Stimulated activated naive CD4-positive, alpha-beta T cell treated with Interleukin-2 at 50 U/mL for 16 hours (primary cell): ENCODE measurements around the gene WDR7.

Experiments used
- DNase-seq: peaks from one replicate; lab custom pipeline; 2025; lab: John Stamatoyannopoulos, UW

WDR7 gene

DNA sequence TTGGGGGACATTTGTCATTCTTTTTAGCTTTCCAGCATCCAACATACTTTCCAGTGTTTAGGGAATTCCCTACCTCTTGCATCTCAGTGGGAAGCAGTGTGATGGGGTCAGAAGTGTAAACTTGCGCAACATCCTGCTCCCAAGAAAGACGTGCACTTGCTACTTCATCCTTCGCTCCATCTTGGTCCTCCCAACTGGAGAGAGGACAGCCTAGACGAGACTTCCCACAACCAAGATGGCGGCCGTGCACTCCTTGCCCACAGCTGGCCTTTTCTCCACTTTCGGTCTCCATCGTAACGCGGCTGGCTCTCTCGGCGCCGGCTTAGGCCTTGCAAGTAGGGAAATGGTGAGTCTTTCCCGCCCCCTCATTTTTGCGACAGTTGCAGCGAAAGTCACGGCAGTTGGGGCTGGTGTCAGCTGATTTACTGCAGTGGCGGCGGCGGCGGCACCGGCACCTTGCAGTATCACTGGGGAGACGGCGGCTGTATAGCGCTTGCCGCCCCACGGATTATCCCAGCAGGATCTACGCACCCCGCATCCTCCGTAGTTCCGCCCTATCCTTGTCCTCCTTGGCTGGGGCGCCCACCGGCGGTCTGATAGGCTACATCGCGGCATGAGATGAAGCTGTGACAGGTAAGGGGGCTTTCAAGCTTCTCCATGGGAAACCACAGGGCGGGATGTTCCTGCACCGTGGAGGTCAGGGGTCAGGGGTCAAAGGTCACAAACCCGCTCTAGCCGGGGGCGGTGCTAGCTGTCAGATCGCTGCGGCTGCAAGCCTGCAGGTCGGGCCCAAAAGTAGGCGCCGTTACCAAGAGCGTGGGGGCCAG is at the start of gene WDR7:
WDR7 (plus strand) TSS at position 416 of the 827 bp plus-strand sequence. CDS start 21,157 bp downstream, outside the sequence.
- DNase-seq: peak; percentile 96

DNA sequence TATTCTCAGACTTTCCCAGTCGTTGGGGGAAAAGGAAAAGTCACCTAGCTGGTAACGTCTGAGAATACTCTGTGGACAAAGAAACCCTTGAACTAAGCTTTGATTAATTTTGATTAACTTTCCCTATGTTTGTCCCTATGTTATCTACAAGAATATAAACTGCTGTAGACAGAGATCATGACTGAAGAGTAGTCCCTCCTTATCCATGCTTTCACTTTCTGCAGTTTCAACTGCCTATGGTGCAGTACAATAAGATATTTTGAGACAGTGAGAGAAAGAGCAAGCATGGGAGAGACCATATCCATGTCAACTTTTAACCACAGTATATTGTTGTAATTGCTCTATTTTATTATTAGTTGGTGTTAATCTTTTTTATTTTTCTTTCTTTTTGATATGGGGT is 44.5 kb upstream of the WDR7 start:
- DNase-seq: no peak

- DNase-seq: no peak
These were observed 35.2 kb upstream of the WDR7 start for GRCh38 chr18:56615738-56616520.

DNA sequence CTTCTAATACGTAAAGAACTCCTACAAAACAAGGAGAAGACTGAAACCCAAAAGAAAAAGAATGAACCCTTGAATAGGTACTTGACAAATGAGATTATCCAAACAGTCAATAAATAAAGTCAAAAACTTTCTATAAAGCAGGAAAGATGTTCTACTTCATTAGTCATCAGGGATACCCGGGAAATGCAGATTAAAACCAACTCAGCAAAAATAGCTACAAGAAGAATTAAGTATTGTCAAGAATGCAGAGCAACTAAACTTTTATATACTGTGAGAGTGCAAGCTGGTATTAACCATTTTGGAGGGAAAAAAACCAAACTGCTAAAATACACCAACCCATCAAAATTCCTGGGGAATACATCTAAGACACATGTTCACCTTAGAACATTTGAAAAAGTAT is 23.2 kb upstream of the WDR7 start:
- no peak for DNase-seq

GRCh38 chr18:56632070-56633022 is 18.8 kb upstream of the WDR7 start:
- DNase-seq: no peak

- DNase-seq: no peak
These were observed 16.2 kb upstream of the WDR7 start for GRCh38 chr18:56635007-56635406.

- DNase-seq: no peak
These were observed 14.0 kb upstream of the WDR7 start for GRCh38 chr18:56637176-56637575.

DNA sequence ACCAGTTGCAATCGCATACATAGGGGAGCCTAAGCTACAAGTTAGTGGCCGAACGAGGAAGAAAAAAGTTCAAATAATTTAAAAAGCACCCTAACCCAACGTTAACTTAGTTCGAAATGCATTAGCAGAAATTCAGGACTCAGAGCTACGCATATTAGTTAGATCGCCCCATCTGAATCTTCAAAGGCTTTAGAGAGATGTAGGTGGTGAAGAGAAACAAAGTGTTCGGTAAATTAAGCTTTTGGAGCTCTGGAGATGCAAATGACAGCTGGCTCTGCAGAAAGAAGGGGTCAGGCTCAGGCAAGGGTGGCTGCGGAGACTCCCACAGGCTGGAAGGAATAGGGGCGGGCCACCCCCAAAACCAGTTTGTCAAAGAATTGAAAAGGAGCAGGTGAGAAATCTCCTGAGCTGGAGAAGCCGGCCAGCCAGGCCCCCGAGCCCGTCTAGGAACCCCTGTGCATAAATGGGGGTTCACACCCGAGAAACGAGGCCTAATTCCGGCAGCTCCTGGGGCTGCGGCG is 13.4 kb upstream of the WDR7 start:
- no peak for DNase-seq

DNA sequence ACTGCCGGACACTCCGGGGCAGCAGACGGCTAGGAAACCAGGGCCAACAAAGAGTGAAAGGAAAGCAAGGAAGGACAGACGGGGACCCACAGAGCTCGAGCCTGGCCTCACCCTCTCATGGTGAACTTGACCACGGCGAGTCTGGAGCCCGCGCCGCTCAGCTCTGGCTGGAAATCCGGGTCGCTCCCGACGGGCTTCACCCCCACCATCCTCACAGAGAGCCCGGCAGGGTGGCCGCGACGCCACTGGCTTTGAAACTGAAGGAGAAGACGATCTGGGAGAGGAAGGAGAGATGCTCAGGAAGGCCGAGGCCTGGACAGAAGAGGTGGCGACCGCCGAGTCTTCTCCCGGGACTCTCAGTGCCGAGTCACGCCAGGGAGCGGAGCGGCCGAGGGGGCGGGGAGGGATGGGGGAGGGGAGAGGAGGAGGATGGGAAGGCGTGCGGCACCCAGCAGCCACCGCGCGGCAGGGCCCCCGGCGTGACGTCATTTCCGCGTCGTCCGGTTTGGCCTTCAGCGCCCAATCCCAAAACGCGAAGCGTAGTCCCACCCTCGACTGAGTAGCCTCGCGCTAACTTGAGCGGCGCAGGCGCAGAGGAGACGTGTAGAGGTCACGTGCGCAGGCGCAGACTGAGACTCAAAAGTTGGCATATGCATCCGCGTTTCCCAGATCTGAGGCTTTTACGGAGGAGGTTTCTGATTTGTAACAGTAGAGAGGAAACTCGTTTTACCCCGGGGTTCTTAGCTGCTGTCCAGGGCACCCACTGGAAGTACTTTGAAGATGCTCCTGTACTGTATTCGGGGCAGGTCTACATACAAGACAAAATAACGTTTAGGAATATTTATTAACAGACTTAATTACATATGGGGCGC is 12.7 kb upstream of the WDR7 start, which contains the start of gene TXNL1:
TXNL1 (minus strand) TSS at position 361 of the 872 bp plus-strand sequence; CDS start at position 209, 152 bp downstream.
- peak; percentile 99 for DNase-seq

GRCh38 chr18:56639104-56639381 is 12.1 kb upstream of the WDR7 start:
- DNase-seq: no peak

- no peak for DNase-seq
These were observed 11.6 kb upstream of the WDR7 start for GRCh38 chr18:56639571-56639970.

GRCh38 chr18:56641714-56642337 is 9.3 kb upstream of the WDR7 start:
- no peak for DNase-seq

GRCh38 chr18:56643381-56643780 is 7.8 kb upstream of the WDR7 start:
- DNase-seq: no peak

- no peak for DNase-seq
These were observed 5.6 kb upstream of the WDR7 start for GRCh38 chr18:56645415-56646016.

DNA sequence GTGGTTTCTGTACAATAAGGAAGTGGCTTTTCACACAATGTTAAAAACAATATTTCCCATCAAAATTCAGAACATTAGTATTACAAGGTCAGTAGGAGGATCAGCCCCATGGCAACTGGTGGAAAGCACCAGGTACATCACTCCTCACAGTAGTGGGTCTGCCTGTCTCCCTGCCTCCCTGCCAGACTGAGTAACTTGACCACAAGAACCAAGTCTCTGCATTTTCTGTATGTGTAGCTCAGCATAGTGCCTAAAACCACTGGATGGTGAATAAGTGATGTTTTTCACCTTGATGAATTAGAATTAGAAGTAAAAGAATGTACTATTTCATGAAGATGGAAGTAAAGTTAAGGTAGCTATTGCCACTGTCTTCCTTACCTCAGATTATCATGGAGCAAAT is 4.1 kb upstream of the WDR7 start:
- DNase-seq: peak; percentile 11

DNA sequence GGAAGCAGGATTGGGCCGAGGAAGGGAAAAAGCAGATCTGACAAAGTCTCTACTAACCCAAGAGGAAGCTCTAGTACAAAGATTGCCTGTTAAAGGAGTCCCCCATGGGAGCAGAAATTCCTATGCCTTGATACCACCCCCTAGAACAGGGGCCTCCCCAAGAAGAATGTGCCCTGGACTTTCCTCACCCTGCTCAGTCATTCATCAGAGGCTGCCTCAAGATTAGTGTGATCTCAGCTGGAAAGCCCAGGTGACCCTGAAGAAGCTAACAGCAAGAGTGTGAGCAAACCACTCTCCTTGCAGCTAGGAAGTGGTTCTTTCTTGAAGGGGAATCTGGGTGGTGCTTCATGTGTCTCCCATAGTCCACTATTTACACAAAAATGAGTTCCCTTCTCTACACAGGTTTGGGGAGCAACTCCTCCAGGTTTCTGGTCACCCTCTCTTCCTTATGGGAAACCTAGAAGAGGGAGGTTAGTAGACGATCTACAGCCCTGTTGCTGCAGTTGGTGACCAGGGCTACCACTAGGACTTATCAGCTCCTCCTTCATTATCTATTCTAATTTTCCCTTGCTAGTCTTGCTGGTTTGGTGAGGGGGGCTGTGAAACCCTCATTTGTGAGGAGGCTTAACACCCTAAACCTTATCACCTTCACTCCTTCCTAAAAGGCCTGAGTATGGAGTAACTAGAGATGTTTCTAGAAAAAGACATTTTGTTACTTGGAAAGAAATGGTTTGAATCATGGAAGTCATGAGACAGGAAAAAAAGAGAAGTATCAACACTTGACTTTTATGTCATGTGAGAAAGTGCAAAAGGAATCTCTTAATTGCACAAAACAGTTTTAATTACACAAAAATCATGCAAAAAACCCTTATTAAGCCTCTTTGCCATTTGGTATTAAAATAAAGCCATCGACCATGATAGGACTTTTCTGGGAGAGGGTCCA is 2.9 kb upstream of the WDR7 start:
- DNase-seq: no peak

DNA sequence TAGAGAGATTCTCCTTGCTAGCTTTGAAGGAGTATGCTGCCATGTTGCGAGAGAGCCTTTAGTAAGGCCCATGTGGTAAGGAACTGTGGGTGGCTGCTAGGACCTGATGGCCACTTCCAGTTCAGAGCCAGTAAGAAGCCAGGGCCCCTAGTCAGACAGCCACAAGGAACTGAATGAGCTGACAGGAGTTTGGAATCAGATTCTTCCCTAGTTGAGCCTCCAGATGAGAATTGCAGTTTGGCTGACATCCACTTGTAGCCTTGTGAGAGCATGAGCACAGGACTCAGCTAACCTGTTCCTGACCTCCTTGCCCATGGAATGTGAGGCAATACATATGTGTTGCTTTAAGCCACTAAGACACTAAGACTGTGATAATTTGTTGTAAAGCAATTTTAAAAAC is 1.2 kb upstream of the WDR7 start:
- DNase-seq: no peak

DNA sequence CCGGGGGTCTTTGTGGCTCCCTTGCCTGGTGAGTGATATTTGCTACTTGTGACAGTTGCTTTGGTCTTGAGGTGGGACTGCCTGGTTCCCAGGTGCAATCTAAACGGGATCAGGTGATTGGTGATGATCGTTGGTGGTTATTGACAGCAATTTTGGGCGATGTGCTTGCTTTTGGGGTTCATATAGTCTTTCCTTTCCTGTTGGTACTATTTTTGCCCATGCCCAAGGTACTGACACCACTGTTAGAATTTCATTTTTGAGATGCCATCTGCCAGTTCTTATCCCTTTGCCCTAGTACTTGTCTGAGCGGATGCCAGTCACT is 573 bp downstream of the WDR7 start:
- DNase-seq: no peak

- DNase-seq: no peak
These were observed 1.6 kb downstream of the WDR7 start for GRCh38 chr18:56652802-56653201.
